HepG2 (cell line): ENCODE measurements around the gene WDR26. TPM values are rescaled to one million over a fixed set of nuclear protein-coding genes. Genes with fewer than 3 reads are reported as not detected.

Experiments used
- ATAC-seq: fragments of 200-7000 bp; cut with Tn5 transposase; 3 replicates; pipeline ENCODE4 v1.9.1; 2020; ENCODE audit warnings: mild to moderate bottlenecking, moderate library complexity
- BruUV-seq: library from RNA; stranded (reverse); fragments of 400-500 nt; replicated peaks from 2 replicates; lab custom pipeline; 2021; lab: Mats Ljungman, UMichigan
- CTCF ChIA-PET: fragments of 300-600 bp; formaldehyde crosslinking; extraction: SDS; loops from one replicate; lab custom pipeline; 2021; ENCODE audit warnings: low total read pairs, inconsistent platforms, low intra/inter-chr PET ratio; lab: Yijun Ruan, JAX
- POLR2A ChIA-PET: fragments of 350-600 bp; sonication (Branson Sonifier 250); formaldehyde crosslinking; loops from one replicate; lab custom pipeline; 2020; ENCODE audit warnings: antibody characterized with exemption, inconsistent platforms; lab: Yijun Ruan, JAX
- DNase-seq: peaks from one replicate; pipeline ENCODE4 v3.0.0-alpha.2; 2015; ENCODE audit warnings: low spot score
- FAIRE-seq: peaks from 3 replicates; lab custom pipeline; 2011; peaks lifted over from hg19 to GRCh38; lab: Jason Lieb, UNC
- H2AFZ ChIP-seq: one replicate; pipeline ENCODE4 v1.6.1; 2011; ENCODE audit warnings: low read length, inconsistent platforms
- H3K27ac ChIP-seq: fragments of 300-600 bp; 3 replicates; pipeline ENCODE4 v1.8.0; 2011; ENCODE audit warnings: mixed run types, mild to moderate bottlenecking, mixed read lengths, low read length, inconsistent platforms; ENCODE audit not compliant: insufficient read depth; ENCODE audit errors: extremely low read length
- H3K27me3 ChIP-seq, 2 experiments: fragments of 200-600 bp in 1 of 2; 2 replicates in 1 of 2; 3 replicates in 1 of 2; pipeline versions ENCODE4 v1.6.0 to v1.8.0; 2011; ENCODE audit warnings: low read length in 2 of 2, mild to moderate bottlenecking in 2 of 2, moderate library complexity in 2 of 2, inconsistent platforms in 1 of 2; ENCODE audit not compliant: insufficient read depth in 2 of 2, control insufficient read depth in 1 of 2
- H3K36me3 ChIP-seq, 2 experiments: fragments of 200-600 bp in 1 of 2; replicated peaks in 1 of 2; 2 replicates in 1 of 2; 3 replicates in 1 of 2; pipeline versions ENCODE4 v1.5.1 to v1.8.0; 2011; ENCODE audit warnings: low read length in 2 of 2, inconsistent platforms in 1 of 2; ENCODE audit not compliant: insufficient read depth in 2 of 2, control insufficient read depth in 1 of 2
- H3K4me1 ChIP-seq: 2 replicates; pipeline ENCODE4 v1.5.1; 2012; ENCODE audit warnings: low read length, inconsistent platforms; ENCODE audit not compliant: insufficient read depth
- H3K4me2 ChIP-seq: 2 replicates; pipeline ENCODE4 v1.6.0; 2011; ENCODE audit warnings: low read depth, low read length, inconsistent platforms
- H3K4me3 ChIP-seq, 3 experiments: fragments of 200-600 bp in 1 of 3; sonication (generic), shearing (Covaris generic) in 1 of 3; replicated peaks in 1 of 3; 2 replicates each; pipeline ENCODE4 v1.5.1; 2011 to 2016; ENCODE audit warnings: low read length in 3 of 3, inconsistent platforms in 2 of 3, low read depth in 2 of 3, mild to moderate bottlenecking in 2 of 3, control low read depth in 1 of 3, mixed read lengths in 1 of 3; ENCODE audit not compliant: insufficient read depth in 1 of 3
- H3K79me2 ChIP-seq: one replicate; pipeline ENCODE4 v1.6.1; 2011; ENCODE audit warnings: low read length, inconsistent platforms; ENCODE audit not compliant: insufficient read depth
- H3K9ac ChIP-seq: 2 replicates; pipeline ENCODE4 v1.6.0; 2011; ENCODE audit warnings: mild to moderate bottlenecking, low read depth, low read length, inconsistent platforms; ENCODE audit not compliant: insufficient read depth
- H3K9me3 ChIP-seq: 2 replicates; pipeline ENCODE4 v1.5.1; 2012; ENCODE audit warnings: mild to moderate bottlenecking, low read length
- H4K20me1 ChIP-seq: 2 replicates; pipeline ENCODE4 v1.6.0; 2011; ENCODE audit warnings: inconsistent platforms, mild to moderate bottlenecking, low read length, moderate library complexity; ENCODE audit not compliant: insufficient read depth
- CREB1 ChIP-seq, 2 experiments: fragments of 450-650 bp in 1 of 2; IDR thresholded peaks; 2 replicates each; pipeline ENCODE4 v1.6.1; 2016 to 2017; ENCODE audit warnings: control low read depth in 1 of 2, mild to moderate bottlenecking in 1 of 2, missing compliant biosample characterization in 1 of 2, missing genetic modification characterization in 1 of 2
- GABPA ChIP-seq, 2 experiments: IDR thresholded peaks; 2 replicates each; pipeline ENCODE4 v1.6.1; 2011 to 2016; ENCODE audit warnings: low read depth in 2 of 2, low read length in 1 of 2, missing biosample characterization in 1 of 2, missing genetic modification characterization in 1 of 2
- HDAC6 ChIP-seq: fragments of 200-600 bp; sonication (generic); IDR thresholded peaks from 2 replicates; pipeline ENCODE4 v1.7.0; 2017; ENCODE audit warnings: mild to moderate bottlenecking, antibody characterized with exemption, low read length, low read depth
- MTA1 ChIP-seq: sonication (generic); formaldehyde crosslinking; IDR thresholded peaks from 2 replicates; pipeline ENCODE4 v1.4.0; 2020; ENCODE audit warnings: missing genetic modification reagents, mild to moderate bottlenecking, borderline replicate concordance
- NCOA1 ChIP-seq: sonication (generic); formaldehyde crosslinking; IDR thresholded peaks from 2 replicates; pipeline ENCODE4 v1.9.0; 2021; ENCODE audit warnings: missing genetic modification reagents
- NFIC ChIP-seq: IDR thresholded peaks from 2 replicates; pipeline ENCODE4 v1.6.1; 2012; ENCODE audit warnings: mild to moderate bottlenecking, low read length, inconsistent platforms
- RAD51 ChIP-seq: fragments of 450-650 bp; IDR thresholded peaks from 2 replicates; pipeline ENCODE4 v1.6.1; 2016; ENCODE audit warnings: borderline replicate concordance
- SIX1 ChIP-seq: sonication (generic); formaldehyde crosslinking; IDR thresholded peaks from 2 replicates; pipeline ENCODE4 v1.4.0; 2020; ENCODE audit warnings: missing genetic modification reagents, borderline replicate concordance
- SPEN ChIP-seq: sonication (generic); formaldehyde crosslinking; IDR thresholded peaks from 2 replicates; pipeline ENCODE4 v1.5.1; 2020; ENCODE audit warnings: low read depth, mild to moderate bottlenecking, missing genetic modification reagents
- TCF12 ChIP-seq, 2 experiments: fragments of 450-650 bp in 1 of 2; sonication (generic) in 1 of 2; formaldehyde crosslinking in 1 of 2; IDR thresholded peaks; 2 replicates each; pipeline versions ENCODE4 v1.6.1 to v1.8.0; 2017 to 2022; ENCODE audit warnings: antibody characterized with exemption in 1 of 2, mild to moderate bottlenecking in 1 of 2, missing genetic modification reagents in 1 of 2, moderate library complexity in 1 of 2
- ZNF781 ChIP-seq: sonication (generic); formaldehyde crosslinking; IDR thresholded peaks from 2 replicates; pipeline ENCODE4 v1.5.1; 2020; ENCODE audit warnings: borderline replicate concordance, mild to moderate bottlenecking, missing genetic modification reagents; ENCODE audit errors: not compliant biosample characterization
- WGBS: methylation state at CpG from one replicate; pipeline ENCODE4 v1.1.6; 2017; ENCODE audit warnings: low lambda C conversion rate; 5-methylcytosine and 5-hydroxymethylcytosine counted together
- in situ Hi-C: cut with HindIII; loops from 2 replicates; pipeline ENCODE4 v1.10.0; 2017; ENCODE audit warnings: low pct_unique_long_range_greater_than_20kb; ENCODE audit not compliant: extremely low pct_ligation_motif_present
- intact Hi-C: fragments of 100-400 bp; cut with micrococcal nuclease; formaldehyde crosslinking; loops from one replicate; pipeline ENCODE4 v1.10.0; 2022; ENCODE audit not compliant: unreplicated experiment
- polyA plus RNA-seq, 8 experiments: library from polyadenylated mRNA; depleted of rRNA in 3 of 8; stranded (reverse) in 7 of 8; unstranded in 1 of 8; fragments of >200 nt; fragmentation: Illumina TruSeq in 4 of 8; extraction: Trizol in 4 of 8; gene quantifications; 2 replicates each; pipeline versions ENCODE4 v1.2.1 to v1.2.3, GENCODE V29; 2011 to 2016; ENCODE audit warnings: low read depth in 4 of 8, missing spikeins in 1 of 8, mixed read lengths in 1 of 8; ENCODE audit not compliant: insufficient read depth in 1 of 8
- total RNA-seq, 5 experiments: library from RNA; depleted of rRNA; stranded (reverse); fragments of >200 nt; fragmentation: Illumina TruSeq; extraction: Trizol; gene quantifications; 2 replicates each; pipeline ENCODE4 v1.2.3, GENCODE V29; 2016; ENCODE audit warnings: low read depth in 1 of 5
- TF ChIP-seq, protein P1 (sequence below), 2 experiments: IDR thresholded peaks; 2 replicates each; pipeline ENCODE4 v1.6.1; 2011 to 2012; ENCODE audit warnings: low read length in 2 of 2, borderline replicate concordance in 1 of 2, low read depth in 1 of 2, mild to moderate bottlenecking in 1 of 2, moderate library complexity in 1 of 2
- TF ChIP-seq, protein P2 (sequence below): sonication (generic); formaldehyde crosslinking; IDR thresholded peaks from 2 replicates; pipeline ENCODE4 v1.4.0; 2020; ENCODE audit warnings: mild to moderate bottlenecking, missing genetic modification reagents

Gene WDR26
- total and polyA plus RNA-seq, 2 of the 13 experiments (the other 11 are each of a cell fraction or from before 2014, with no cell fraction given): 13.2 to 23.7 TPM

DNA sequence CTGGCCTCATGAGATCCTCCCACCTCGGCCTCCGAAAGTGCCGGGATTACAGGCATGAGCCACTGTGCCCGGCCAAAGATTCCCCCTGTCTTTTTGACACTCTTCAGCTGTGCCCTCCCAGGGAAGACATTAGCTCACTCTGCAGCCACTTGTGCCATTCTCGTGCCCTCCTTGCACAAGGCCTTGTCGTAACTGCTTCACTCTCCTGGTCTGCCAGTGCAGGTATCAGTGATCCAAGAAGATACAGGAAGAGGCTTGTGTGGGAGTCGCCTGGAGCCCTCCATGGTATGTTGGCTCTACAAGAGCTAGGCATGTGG lies 22.0 kb upstream of the WDR26 start:
- Histone ChIP-seq H3K4me3 (no peak overlapping the region), H3K4me1 (peaks cover 28% of the 10 kb centered on the region), H4K20me1 (no peaks in the 10 kb centered on the region), H3K27me3 (no peaks in the 10 kb centered on the region), H3K79me2 (no peaks in the 10 kb centered on the region), H3K27ac (peak overlapping the region; percentile 64), H3K4me2 (0 out of 2 replicates have a peak overlapping the region, but pooled peaks have one; percentile 51), H3K36me3 (no peaks in the 10 kb centered on the region; a peak in 1 of 5 replicates), H3K9ac (no peak overlapping the region), H2AFZ (no peak overlapping the region), H3K9me3 (no peaks in the 10 kb centered on the region)
- intact Hi-C loops (loop anchor here (2.0 to 10.0 kb wide), 5 partner anchors 18 to 342 kb away; partner anchors contain the start of genes CNIH4 and FBXO28), in situ Hi-C loops (no loop called here)
- ATAC-seq (no peak), FAIRE-seq (no peak), DNase-seq (no peak)
- CTCF ChIA-PET: interaction anchor here (1.7 kb wide), 1 partner anchor 123 kb away, joined by 3 read pairs; no protein-coding TSS in a partner anchor
- WGBS: 98% methylated on average over 7 of the region's 7 CpGs
- TF ChIP-seq HDAC6: no peak
- TF ChIP-seq TCF12 (IDR thresholded peaks at IDR 0.05): no peak
- TF ChIP-seq TCF12 (CRISPR knock-in tag; IDR thresholded peaks at IDR 0.05): no peak
- no peak for TF ChIP-seq CREB1 (IDR thresholded peaks at IDR 0.05)
- TF ChIP-seq CREB1 (CRISPR knock-in tag; IDR thresholded peaks at IDR 0.05): no peak
- TF ChIP-seq MTA1: no peak
- POLR2A ChIA-PET: interaction anchor here (1.2 kb wide), 1 partner anchor 23 kb away, joined by 4 read pairs; no protein-coding TSS in a partner anchor
- no TSS peak for BruUV-seq

DNA sequence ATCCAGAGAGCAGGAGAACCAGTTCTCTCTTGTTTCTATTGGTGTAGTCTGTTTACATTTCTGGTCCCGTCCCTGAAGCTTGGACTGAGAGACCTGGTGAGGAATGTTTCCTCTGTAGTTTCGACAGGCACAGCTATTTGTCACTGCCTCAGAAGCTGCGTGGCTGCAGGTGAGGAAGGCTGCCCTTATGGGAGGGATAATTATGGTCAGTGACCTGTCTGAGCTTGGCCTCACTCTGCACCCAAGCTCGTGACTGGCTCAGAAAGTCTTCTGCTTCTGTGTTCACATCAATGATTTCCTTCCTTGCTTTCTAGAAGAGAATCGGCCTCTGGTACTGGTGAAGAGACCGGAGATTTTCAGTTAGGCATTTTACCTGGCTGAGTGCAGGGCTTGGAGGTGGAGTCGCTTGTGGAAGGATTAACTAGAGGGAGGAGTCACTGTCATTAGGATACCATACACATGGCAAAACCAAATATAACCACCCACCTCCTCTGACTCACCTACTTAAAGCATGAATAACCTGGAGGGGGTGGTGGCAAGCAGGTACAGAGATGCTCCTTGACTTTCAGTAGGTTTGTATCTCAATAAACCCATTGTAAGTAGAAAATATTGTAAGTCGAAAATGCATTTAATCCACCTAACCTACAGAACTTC lies 19.9 kb upstream of the WDR26 start:
- H4K20me1 ChIP-seq: no peaks in the 10 kb centered on the region
- 37% methylated on average over 8 of the region's 8 CpGs for WGBS
- FAIRE-seq: peak; percentile 80
- H3K27ac ChIP-seq: peak overlapping the region; percentile 41
- H3K79me2 ChIP-seq: no peaks in the 10 kb centered on the region
- no peak overlapping the region for H3K9ac ChIP-seq
- H3K27me3 ChIP-seq: no peaks in the 10 kb centered on the region
- H3K4me2 ChIP-seq: peak overlapping the region; percentile 48
- no peaks in the 10 kb centered on the region for H3K9me3 ChIP-seq
- intact Hi-C loops (loop anchor here (5.0 to 10.0 kb wide), 4 partner anchors 32 to 340 kb away; partner anchors contain the start of genes CNIH4 and FBXO28), in situ Hi-C loops (no loop called here)
- CTCF ChIA-PET: no interaction called here
- DNase-seq: peak; percentile 77
- peak; percentile 94 for ATAC-seq
- POLR2A ChIA-PET: interaction anchor here (0.6 kb wide), 1 partner anchor 29 kb away, joined by 3 read pairs; no protein-coding TSS in a partner anchor
- H2AFZ ChIP-seq: no peak overlapping the region
- H3K4me1 ChIP-seq: peaks cover 28% of the 10 kb centered on the region
- H3K4me3 ChIP-seq: no peak overlapping the region
- no TSS peak for BruUV-seq
- no peaks in the 10 kb centered on the region; a peak in 1 of 5 replicates for H3K36me3 ChIP-seq
- no peak for TF ChIP-seq SPEN
- TF ChIP-seq, protein P1, sequence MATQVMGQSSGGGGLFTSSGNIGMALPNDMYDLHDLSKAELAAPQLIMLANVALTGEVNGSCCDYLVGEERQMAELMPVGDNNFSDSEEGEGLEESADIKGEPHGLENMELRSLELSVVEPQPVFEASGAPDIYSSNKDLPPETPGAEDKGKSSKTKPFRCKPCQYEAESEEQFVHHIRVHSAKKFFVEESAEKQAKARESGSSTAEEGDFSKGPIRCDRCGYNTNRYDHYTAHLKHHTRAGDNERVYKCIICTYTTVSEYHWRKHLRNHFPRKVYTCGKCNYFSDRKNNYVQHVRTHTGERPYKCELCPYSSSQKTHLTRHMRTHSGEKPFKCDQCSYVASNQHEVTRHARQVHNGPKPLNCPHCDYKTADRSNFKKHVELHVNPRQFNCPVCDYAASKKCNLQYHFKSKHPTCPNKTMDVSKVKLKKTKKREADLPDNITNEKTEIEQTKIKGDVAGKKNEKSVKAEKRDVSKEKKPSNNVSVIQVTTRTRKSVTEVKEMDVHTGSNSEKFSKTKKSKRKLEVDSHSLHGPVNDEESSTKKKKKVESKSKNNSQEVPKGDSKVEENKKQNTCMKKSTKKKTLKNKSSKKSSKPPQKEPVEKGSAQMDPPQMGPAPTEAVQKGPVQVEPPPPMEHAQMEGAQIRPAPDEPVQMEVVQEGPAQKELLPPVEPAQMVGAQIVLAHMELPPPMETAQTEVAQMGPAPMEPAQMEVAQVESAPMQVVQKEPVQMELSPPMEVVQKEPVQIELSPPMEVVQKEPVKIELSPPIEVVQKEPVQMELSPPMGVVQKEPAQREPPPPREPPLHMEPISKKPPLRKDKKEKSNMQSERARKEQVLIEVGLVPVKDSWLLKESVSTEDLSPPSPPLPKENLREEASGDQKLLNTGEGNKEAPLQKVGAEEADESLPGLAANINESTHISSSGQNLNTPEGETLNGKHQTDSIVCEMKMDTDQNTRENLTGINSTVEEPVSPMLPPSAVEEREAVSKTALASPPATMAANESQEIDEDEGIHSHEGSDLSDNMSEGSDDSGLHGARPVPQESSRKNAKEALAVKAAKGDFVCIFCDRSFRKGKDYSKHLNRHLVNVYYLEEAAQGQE (IDR thresholded peaks at IDR 0.05; ENCODE audit: borderline replicate concordance in 1 of 2, low read depth in 1 of 2, low read length in 2 of 2): no peak
- no peak for TF ChIP-seq SIX1 (CRISPR knock-in tag)
- no peak for TF ChIP-seq ZNF781 (CRISPR knock-in tag)
- TF ChIP-seq RAD51: no peak
- TF ChIP-seq, protein P2, sequence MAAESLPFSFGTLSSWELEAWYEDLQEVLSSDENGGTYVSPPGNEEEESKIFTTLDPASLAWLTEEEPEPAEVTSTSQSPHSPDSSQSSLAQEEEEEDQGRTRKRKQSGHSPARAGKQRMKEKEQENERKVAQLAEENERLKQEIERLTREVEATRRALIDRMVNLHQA (CRISPR knock-in tag): no peak
- TF ChIP-seq NCOA1 (CRISPR knock-in tag): no peak
- no peak for TF ChIP-seq NFIC
- no peak for TF ChIP-seq GABPA (IDR thresholded peaks at IDR 0.05; ENCODE audit: low read depth, low read length)
- 0 out of 2 replicates have a peak, but pooled peaks have one; percentile 19 for TF ChIP-seq GABPA (CRISPR knock-in tag; IDR thresholded peaks at IDR 0.05; ENCODE audit: low read depth)
